ENCODE measurements around the gene SULT1C3. TPM values are rescaled to one million over a fixed set of nuclear protein-coding genes. Genes with fewer than 3 reads are reported as not detected.

Gene SULT1C3
- total and polyA plus RNA-seq, 2 of the 4 experiments (the other 2 are of a cell fraction): not detected

DNA sequence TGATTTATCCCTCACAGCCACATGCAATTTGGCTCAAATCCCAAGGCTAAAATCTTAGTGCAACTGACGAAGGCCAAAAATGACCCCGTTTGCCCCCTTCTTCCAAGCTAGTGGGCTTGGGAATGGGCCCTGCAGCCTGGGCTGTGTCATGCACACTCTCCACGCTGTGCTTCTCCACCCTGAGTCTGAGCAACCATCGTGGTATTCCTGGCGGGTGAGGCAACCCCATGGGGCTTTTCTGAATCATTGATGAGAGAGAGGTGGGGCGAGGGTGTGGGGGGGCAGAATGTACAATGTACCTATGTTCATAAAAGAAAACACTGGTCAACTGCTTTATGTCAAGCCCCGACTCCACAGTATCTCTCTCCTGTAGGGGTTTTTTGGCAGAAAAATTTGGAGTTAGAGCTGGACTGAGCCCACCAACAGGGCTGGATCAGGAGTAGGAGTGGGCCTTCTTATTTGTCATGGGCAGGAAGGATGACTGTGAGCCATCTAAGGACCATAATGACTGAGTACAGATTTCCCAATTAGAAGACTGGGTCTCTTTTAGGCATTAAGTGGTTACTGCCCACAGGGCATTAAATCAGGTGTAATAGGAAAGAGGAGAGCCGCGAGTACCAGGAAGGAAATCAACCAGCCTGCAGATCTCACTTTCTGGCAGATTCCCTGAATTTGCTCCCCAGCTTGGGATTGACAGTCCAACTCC is 57.8 kb downstream of the SULT1C3 start:
- H2BK120ac ChIP-seq (ENCODE audit: low read depth, low read length): no peak overlapping the region
- CTCF ChIA-PET: no interaction called here
- BruUV-seq (replicated peaks): no TSS peak

More for the DNA sequence above, 57.8 kb downstream of the SULT1C3 start:
- no peaks in the 10 kb centered on the region for H3K79me1 ChIP-seq (ENCODE audit: low read depth in 1 of 2, low read length in 2 of 2)
- no peak overlapping the region for H3K56ac ChIP-seq (ENCODE audit: extremely low read depth, insufficient read depth, low read length)
- in situ Hi-C loops (cut with MboI; ENCODE audit: low sequenced_read_pairs): no loop called here
- H3K4me2 ChIP-seq (ENCODE audit: low read depth, low read length): no peak overlapping the region
- peak overlapping the region; percentile 76 for H2AK9ac ChIP-seq (replicated peaks; ENCODE audit: low read depth, low read length, poor library complexity)
- H3K9me3 ChIP-seq (ENCODE audit: control insufficient read depth, insufficient read depth, low read length): no peaks in the 10 kb centered on the region; the same call in 1 of the 2 replicates
- no peak overlapping the region for H2BK20ac ChIP-seq (ENCODE audit: low read depth, low read length)
- H4K91ac ChIP-seq (ENCODE audit: insufficient read depth, low read depth, low read length): no peak overlapping the region
- H3K18ac ChIP-seq (ENCODE audit: low read depth, low read length): no peak overlapping the region
- POLR2A ChIA-PET (ENCODE audit: unreplicated experiment): no interaction called here
- 0% methylated on average over 1 of the region's 9 CpGs; no CpG with 5 or more reads in 1 of the 2 experiments for WGBS, 2 experiments (ENCODE audit: extremely low coverage in 2 of 2, insufficient read length in 1 of 2)
- H2AFZ ChIP-seq (replicated peaks; ENCODE audit: low read length, poor library complexity): peak overlapping the region; percentile 78
- ATAC-seq (ENCODE audit: low read depth) (peak; percentile 89), DNase-seq (peak; percentile 85)
- intact Hi-C loops (cut with micrococcal nuclease): no loop called here
- H3K27me3 ChIP-seq (ENCODE audit: control insufficient read depth, insufficient read depth, low read length): peaks cover 6% of the 10 kb centered on the region; the same call in 1 of the 2 replicates
- H4K20me1 ChIP-seq (ENCODE audit: insufficient read depth, low read length): no peaks in the 10 kb centered on the region
- no peaks in the 10 kb centered on the region; the same call in 1 of the 2 replicates for H3K4me1 ChIP-seq (ENCODE audit: control insufficient read depth, insufficient read depth, low read length)
- no peaks in the 10 kb centered on the region for H3K9me1 ChIP-seq (ENCODE audit: insufficient read depth, low read length)
- H4K8ac ChIP-seq (ENCODE audit: low read depth in 2 of 2, low read length in 2 of 2): no peak overlapping the region
- H2AK5ac ChIP-seq (ENCODE audit: low read depth, low read length): no peak overlapping the region
- dilution Hi-C loops (cut with HindIII; ENCODE audit: low sequenced_read_pairs, unreplicated experiment): no loop called here
- H3K9ac ChIP-seq (ENCODE audit: low read depth, low read length): no peak overlapping the region
- H3K27ac ChIP-seq (ENCODE audit: insufficient read depth, low read length): no peak overlapping the region
- no peak overlapping the region for H3K23ac ChIP-seq (ENCODE audit: low read depth, low read length)
- no peak overlapping the region for H3K4me3 ChIP-seq (ENCODE audit: insufficient read depth, low read depth, low read length)
- H2BK5ac ChIP-seq (ENCODE audit: low read depth, low read length, poor library complexity, severe bottlenecking): no peak overlapping the region
- TF ChIP-seq MAZ (IDR thresholded peaks at IDR 0.05; ENCODE audit: borderline replicate concordance, low read depth, low read length) (peak; percentile 27; the same call in 1 of the 2 replicates), CEBPB (IDR thresholded peaks at IDR 0.05; ENCODE audit: low read depth, low read length) (peak; percentile 86), FOS (IDR thresholded peaks at IDR 0.05; ENCODE audit: low read depth, low read length) (peak; percentile 51), BHLHE40 (IDR thresholded peaks at IDR 0.05; ENCODE audit: low read depth, low read length) (peak; percentile 9; the same call in 1 of the 2 replicates), NFE2L2 (IDR thresholded peaks at IDR 0.05; ENCODE audit: low read depth, low read length) (no peak), RAD21 (IDR thresholded peaks at IDR 0.05; ENCODE audit: low read length) (no peak)
- no peak overlapping the region for H4K5ac ChIP-seq (ENCODE audit: low read depth, low read length)
- no peak overlapping the region for H2BK15ac ChIP-seq (ENCODE audit: low read depth, low read length)
- no peak overlapping the region for H3K4ac ChIP-seq (ENCODE audit: low read depth, low read length)
- no peak overlapping the region for H3K14ac ChIP-seq (replicated peaks; ENCODE audit: low read depth, low read length)
- H3K36me3 ChIP-seq (ENCODE audit: control insufficient read depth, insufficient read depth, low read length): no peaks in the 10 kb centered on the region

Data from IMR-90 (cell line).